Body of pancreas (tissue), 4 donors: ENCODE data around the gene GOLT1A. TPM values are rescaled to one million over a fixed set of nuclear protein-coding genes. Genes with fewer than 3 reads are reported as not detected.

Experiments used
- ATAC-seq: fragments of 150-250 bp; one replicate; pipeline ENCODE4 v1.9.1; 2016
- DNase-seq, 4 donors: peaks; one replicate each; pipeline ENCODE4 v3.0.0-alpha.2; 2019
- H3K27ac ChIP-seq, 4 donors: fragments of 200-600 bp; sonication (generic); 1 replicate in 3 of 4; 2 replicates in 1 of 4; pipeline versions ENCODE4 v1.5.1 to v1.6.1; 2016 to 2019; ENCODE audit warnings: mild to moderate bottlenecking in 1 of 4, mixed read lengths in 1 of 4, moderate library complexity in 1 of 4
- H3K27me3 ChIP-seq, 2 donors: fragments of 200-600 bp; sonication (generic); one replicate each; pipeline ENCODE4 v1.6.0; 2016; ENCODE audit warnings: mild to moderate bottlenecking in 1 of 2
- H3K36me3 ChIP-seq, 2 donors: fragments of 200-600 bp; sonication (generic); replicated peaks in 1 of 2; 2 replicates each; pipeline ENCODE4 v1.5.1; 2016; ENCODE audit warnings: low read depth in 2 of 2; ENCODE audit not compliant: insufficient read depth in 1 of 2
- H3K4me1 ChIP-seq: fragments of 200-600 bp; sonication (generic); one replicate; pipeline ENCODE4 v1.6.0; 2016
- H3K4me3 ChIP-seq, 2 donors: fragments of 200-600 bp; sonication (generic); 1 replicate in 1 of 2; 2 replicates in 1 of 2; pipeline ENCODE4 v1.5.1; 2016 to 2019
- H3K9me3 ChIP-seq, 3 donors: fragments of 200-600 bp; sonication (generic); 1 replicate in 2 of 3; 2 replicates in 1 of 3; pipeline ENCODE4 v1.5.1; 2016
- CTCF ChIP-seq, 7 experiments: fragments of 450-650 bp in 4 of 7; fragments of 200-600 bp in 3 of 7; sonication (generic) in 3 of 7; IDR thresholded peaks; one replicate each; pipeline ENCODE4 v1.5.1; 2016 to 2019; ENCODE audit warnings: antibody characterized with exemption in 7 of 7
- POLR2A ChIP-seq, 3 donors: fragments of 450-650 bp; IDR thresholded peaks; one replicate each; pipeline ENCODE4 v1.6.1; 2016; ENCODE audit warnings: antibody characterized with exemption in 3 of 3, mild to moderate bottlenecking in 2 of 3
- WGBS, 2 donors: methylation state at CpG; one replicate each; pipeline ENCODE4 v1.1.5; 2017; 5-methylcytosine and 5-hydroxymethylcytosine counted together
- intact Hi-C: fragments of 100-400 bp; cut with DNase I; formaldehyde crosslinking; loops from one replicate; pipeline ENCODE4 v1.15.1; 2023
- total RNA-seq, 2 donors: library from RNA; depleted of rRNA; stranded (reverse); fragments of >200 nt; gene quantifications; one replicate each; pipeline ENCODE4 v1.1.0, GENCODE V29; 2016

GOLT1A gene
- total RNA-seq, 2 donors from 2014 or later = 6.5 TPM; not detected in 1

- 53 to 60% methylated on average over 4 of the region's 4 CpGs for WGBS, 2 donors
- Histone ChIP-seq H3K9me3 (no peaks in the 10 kb centered on the region), H3K4me3 (no peak overlapping the region), H3K4me1 (peaks cover 18% of the 10 kb centered on the region), H3K36me3 (no peaks in the 10 kb centered on the region), H3K27me3 (no peaks in the 10 kb centered on the region), H3K27ac (no peak overlapping the region)
- ATAC-seq (no peak), DNase-seq (no peak)
- intact Hi-C loops = no loop called here
- no peak for TF ChIP-seq CTCF (IDR thresholded peaks at IDR 0.05)
- TF ChIP-seq POLR2A (IDR thresholded peaks at IDR 0.05) = no peak
These were observed 3.8 kb upstream of the GOLT1A start for GRCh38 chr1:204217648-204218000.

GRCh38 chr1:204216880-204217647 is 3.3 kb upstream of the GOLT1A start:
- H3K9me3 ChIP-seq = no peaks in the 10 kb centered on the region
- no peaks in the 10 kb centered on the region for H3K27me3 ChIP-seq
- no peak overlapping the region for H3K27ac ChIP-seq
- H3K4me1 ChIP-seq = peaks cover 23% of the 10 kb centered on the region
- no peak for DNase-seq
- no peak overlapping the region for H3K4me3 ChIP-seq
- intact Hi-C loops = no loop called here
- WGBS, 2 donors = 71 to 83% methylated on average over 6 to 11 of the region's 11 CpGs
- H3K36me3 ChIP-seq = no peaks in the 10 kb centered on the region
- TF ChIP-seq POLR2A (IDR thresholded peaks at IDR 0.05) = no peak
- TF ChIP-seq CTCF (IDR thresholded peaks at IDR 0.05) = no peak
- ATAC-seq = no peak

GRCh38 chr1:204216236-204216635 is 2.4 kb upstream of the GOLT1A start:
- no peaks in the 10 kb centered on the region for H3K36me3 ChIP-seq
- intact Hi-C loops = no loop called here
- ATAC-seq (no peak), DNase-seq (no peak)
- no peak overlapping the region for H3K27ac ChIP-seq
- no peaks in the 10 kb centered on the region for H3K9me3 ChIP-seq
- TF ChIP-seq CTCF (IDR thresholded peaks at IDR 0.05) (no peak), POLR2A (IDR thresholded peaks at IDR 0.05) (no peak)
- no peaks in the 10 kb centered on the region for H3K27me3 ChIP-seq
- peaks cover 26% of the 10 kb centered on the region for H3K4me1 ChIP-seq
- H3K4me3 ChIP-seq = no peak overlapping the region
- 76% methylated on average over 4 of the region's 4 CpGs for WGBS, 2 donors

GRCh38 chr1:204212715-204213114 is 1.1 kb downstream of the GOLT1A start:
- Histone ChIP-seq H3K27me3 (no peaks in the 10 kb centered on the region), H3K9me3 (no peaks in the 10 kb centered on the region), H3K4me3 (no peak overlapping the region), H3K36me3 (no peaks in the 10 kb centered on the region), H3K4me1 (peaks cover 28% of the 10 kb centered on the region), H3K27ac (no peak overlapping the region)
- 90 to 96% methylated on average over 3 of the region's 3 CpGs for WGBS, 2 donors
- no peak for ATAC-seq
- intact Hi-C loops = no loop called here
- DNase-seq = no peak
- TF ChIP-seq POLR2A (IDR thresholded peaks at IDR 0.05) (no peak), CTCF (IDR thresholded peaks at IDR 0.05) (no peak)

- ATAC-seq = no peak
These were observed 2.7 kb downstream of the GOLT1A start for GRCh38 chr1:204211046-204211445.

More at GRCh38 chr1:204211046-204211445, 2.7 kb downstream of the GOLT1A start:
- 85 to 87% methylated on average over 7 of the region's 7 CpGs for WGBS, 2 donors
- no peaks in the 10 kb centered on the region for H3K36me3 ChIP-seq
- no peak overlapping the region for H3K4me3 ChIP-seq
- DNase-seq = no peak
- no peak for TF ChIP-seq POLR2A (IDR thresholded peaks at IDR 0.05)
- TF ChIP-seq CTCF (IDR thresholded peaks at IDR 0.05) = no peak
- intact Hi-C loops = no loop called here
- H3K27me3 ChIP-seq = no peaks in the 10 kb centered on the region
- no peaks in the 10 kb centered on the region for H3K9me3 ChIP-seq
- peaks cover 38% of the 10 kb centered on the region for H3K4me1 ChIP-seq
- H3K27ac ChIP-seq = no peak overlapping the region
